Measurements from ENCODE around the gene EFNA2.

DNA sequence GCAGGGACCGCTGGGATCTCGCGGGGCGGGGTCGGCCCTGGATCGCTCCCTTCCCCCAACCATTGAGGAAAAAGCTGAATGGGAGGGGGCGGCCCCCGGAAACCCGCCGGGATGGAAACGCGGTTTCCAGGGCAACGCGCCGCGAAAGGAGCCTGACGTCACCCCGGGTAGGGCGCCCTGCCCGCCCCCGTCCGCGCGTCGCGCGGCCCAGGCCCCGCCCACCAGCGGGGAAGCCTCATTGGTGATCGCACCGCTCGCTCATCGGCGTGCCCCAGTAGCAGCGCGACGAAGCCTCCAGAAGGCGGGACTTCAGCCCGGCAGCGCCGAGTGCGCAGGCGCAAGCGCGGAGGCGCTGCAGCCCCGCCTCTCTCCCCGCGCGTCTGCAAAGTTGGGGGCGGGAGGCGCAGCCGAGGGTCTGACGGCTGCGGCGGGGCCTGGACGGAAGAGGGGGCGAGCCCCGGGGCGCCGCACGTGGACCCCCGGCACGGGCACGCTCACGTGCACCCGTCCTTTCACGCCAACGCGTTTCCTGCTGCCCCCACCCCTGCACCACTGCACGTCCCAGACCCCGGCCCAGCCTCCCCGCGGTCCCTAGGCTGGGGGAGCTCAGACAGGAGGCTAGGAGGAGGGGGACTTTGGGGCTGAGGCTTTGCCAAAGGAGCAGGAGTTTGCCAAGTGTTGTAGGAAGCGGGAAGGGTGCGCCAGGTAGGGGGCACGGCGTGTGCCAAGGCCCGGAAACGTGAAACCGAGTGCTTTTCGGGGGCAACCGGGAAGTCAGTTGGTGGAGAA lies 24.7 kb upstream of the EFNA2 start:
- TF ChIP-seq, protein P1, sequence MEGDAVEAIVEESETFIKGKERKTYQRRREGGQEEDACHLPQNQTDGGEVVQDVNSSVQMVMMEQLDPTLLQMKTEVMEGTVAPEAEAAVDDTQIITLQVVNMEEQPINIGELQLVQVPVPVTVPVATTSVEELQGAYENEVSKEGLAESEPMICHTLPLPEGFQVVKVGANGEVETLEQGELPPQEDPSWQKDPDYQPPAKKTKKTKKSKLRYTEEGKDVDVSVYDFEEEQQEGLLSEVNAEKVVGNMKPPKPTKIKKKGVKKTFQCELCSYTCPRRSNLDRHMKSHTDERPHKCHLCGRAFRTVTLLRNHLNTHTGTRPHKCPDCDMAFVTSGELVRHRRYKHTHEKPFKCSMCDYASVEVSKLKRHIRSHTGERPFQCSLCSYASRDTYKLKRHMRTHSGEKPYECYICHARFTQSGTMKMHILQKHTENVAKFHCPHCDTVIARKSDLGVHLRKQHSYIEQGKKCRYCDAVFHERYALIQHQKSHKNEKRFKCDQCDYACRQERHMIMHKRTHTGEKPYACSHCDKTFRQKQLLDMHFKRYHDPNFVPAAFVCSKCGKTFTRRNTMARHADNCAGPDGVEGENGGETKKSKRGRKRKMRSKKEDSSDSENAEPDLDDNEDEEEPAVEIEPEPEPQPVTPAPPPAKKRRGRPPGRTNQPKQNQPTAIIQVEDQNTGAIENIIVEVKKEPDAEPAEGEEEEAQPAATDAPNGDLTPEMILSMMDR (IDR thresholded peaks at IDR 0.05), result no peak
- no peak for TF ChIP-seq POLR2A (IDR thresholded peaks at IDR 0.05)

Data from stomach (tissue), 4 donors.